ENCODE results near the gene PEX26. TPM values are rescaled to one million over a fixed set of nuclear protein-coding genes. Genes with fewer than 3 reads are reported as not detected.
"Not testable (repeated sequence)": the region's sequence is repeated elsewhere in the genome, so short reads cannot be mapped to it uniquely, and the experiment has no call there.

Gene PEX26
- total RNA-seq, 2 experiments from 2014 or later: 38.9 to 46.8 TPM

GRCh38 chr22:18045794-18046193, 32.0 kb upstream of the PEX26 start:
- H3K9me3 Mint-ChIP-seq (ENCODE audit: low read depth): no peaks in the 10 kb centered on the region
- H3K27me3 Mint-ChIP-seq: peaks cover 14% of the 10 kb centered on the region
- CTCF ChIA-PET: no interaction called here
- H3K4me3 Mint-ChIP-seq: no peak overlapping the region
- no peaks in the 10 kb centered on the region for H3K36me3 Mint-ChIP-seq
- H3K27ac Mint-ChIP-seq: no peak overlapping the region
- ATAC-seq (no peak), DNase-seq (no peak)
- H3K4me1 Mint-ChIP-seq: no peaks in the 10 kb centered on the region

- H3K9me3 Mint-ChIP-seq (ENCODE audit: low read depth): no peaks in the 10 kb centered on the region
- DNase-seq (no peak), ATAC-seq (no peak)
- CTCF ChIA-PET: no interaction called here
- H3K4me3 Mint-ChIP-seq: no peak overlapping the region
- H3K4me1 Mint-ChIP-seq: no peaks in the 10 kb centered on the region
- H3K27ac Mint-ChIP-seq: no peak overlapping the region
- no peaks in the 10 kb centered on the region for H3K36me3 Mint-ChIP-seq
- H3K27me3 Mint-ChIP-seq: peaks cover 14% of the 10 kb centered on the region
These were observed 29.7 kb upstream of the PEX26 start for GRCh38 chr22:18048041-18048440.

GRCh38 chr22:18048441-18048898, 29.3 kb upstream of the PEX26 start:
- no peaks in the 10 kb centered on the region for H3K4me1 Mint-ChIP-seq
- ATAC-seq (no peak), DNase-seq (no peak)
- H3K27ac Mint-ChIP-seq: no peak overlapping the region
- no peaks in the 10 kb centered on the region for H3K9me3 Mint-ChIP-seq (ENCODE audit: low read depth)
- H3K4me3 Mint-ChIP-seq: no peak overlapping the region
- H3K27me3 Mint-ChIP-seq: peaks cover 14% of the 10 kb centered on the region
- CTCF ChIA-PET: interaction anchor here (0.6 kb wide), 1 partner anchor 52 kb away, joined by 3 read pairs; no protein-coding TSS in a partner anchor
- no peaks in the 10 kb centered on the region for H3K36me3 Mint-ChIP-seq

- CTCF ChIA-PET: no interaction called here
- Mint-ChIP-seq H3K27me3 (peaks cover 11% of the 10 kb centered on the region), H3K9me3 (ENCODE audit: low read depth) (no peaks in the 10 kb centered on the region), H3K27ac (no peak overlapping the region), H3K4me1 (no peaks in the 10 kb centered on the region), H3K4me3 (no peak overlapping the region), H3K36me3 (no peaks in the 10 kb centered on the region)
- DNase-seq (no peak), ATAC-seq (no peak)
These were observed 27.7 kb upstream of the PEX26 start for GRCh38 chr22:18050065-18050464.

- H3K27ac Mint-ChIP-seq; H3K4me1 Mint-ChIP-seq; H3K4me3 Mint-ChIP-seq; H3K9me3 Mint-ChIP-seq (ENCODE audit: low read depth); CTCF ChIA-PET; ATAC-seq; DNase-seq; H3K36me3 Mint-ChIP-seq: not testable (repeated sequence)
- peaks cover 11% of the 10 kb centered on the region for H3K27me3 Mint-ChIP-seq
These were observed 26.7 kb upstream of the PEX26 start for GRCh38 chr22:18051113-18051512.

- DNase-seq; H3K27ac Mint-ChIP-seq; H3K9me3 Mint-ChIP-seq (ENCODE audit: low read depth); CTCF ChIA-PET; H3K36me3 Mint-ChIP-seq; ATAC-seq; H3K4me3 Mint-ChIP-seq: not testable (repeated sequence)
- peaks cover 16% of the 10 kb centered on the region for H3K27me3 Mint-ChIP-seq
- H3K4me1 Mint-ChIP-seq: peaks cover 15% of the 10 kb centered on the region
These were observed 24.4 kb upstream of the PEX26 start for GRCh38 chr22:18053216-18053946.

- DNase-seq (no peak), ATAC-seq (no peak)
- Mint-ChIP-seq H3K27ac (no peak overlapping the region), H3K4me3 (no peak overlapping the region), H3K27me3 (peaks cover 18% of the 10 kb centered on the region), H3K9me3 (ENCODE audit: low read depth) (no peaks in the 10 kb centered on the region), H3K4me1 (peaks cover 23% of the 10 kb centered on the region), H3K36me3 (no peaks in the 10 kb centered on the region)
- CTCF ChIA-PET: interaction anchor here (2.0 kb wide), 1 partner anchor 20 kb away, joined by 10 read pairs; no protein-coding TSS in a partner anchor
These were observed 22.1 kb upstream of the PEX26 start for GRCh38 chr22:18055619-18056160.

- peaks cover 18% of the 10 kb centered on the region for H3K27me3 Mint-ChIP-seq
- H3K27ac Mint-ChIP-seq: no peak overlapping the region
- no peaks in the 10 kb centered on the region for H3K9me3 Mint-ChIP-seq (ENCODE audit: low read depth)
These were observed 21.6 kb upstream of the PEX26 start for GRCh38 chr22:18056161-18056666.

GRCh38 chr22:18056807-18057474, 20.8 kb upstream of the PEX26 start:
- Mint-ChIP-seq H3K9me3 (ENCODE audit: low read depth) (no peaks in the 10 kb centered on the region), H3K4me3 (no peak overlapping the region), H3K27me3 (peaks cover 18% of the 10 kb centered on the region), H3K36me3 (no peaks in the 10 kb centered on the region), H3K27ac (no peak overlapping the region), H3K4me1 (peaks cover 23% of the 10 kb centered on the region)
- CTCF ChIA-PET: interaction anchor here (2.0 kb wide), 1 partner anchor 19 kb away, joined by 10 read pairs; no protein-coding TSS in a partner anchor
- ATAC-seq (peak; percentile 76), DNase-seq (peak; percentile 63)

More at GRCh38 chr22:18056161-18056666, 21.6 kb upstream of the PEX26 start:
- DNase-seq (no peak), ATAC-seq (no peak)
- Mint-ChIP-seq H3K4me3 (no peak overlapping the region), H3K4me1 (peaks cover 23% of the 10 kb centered on the region), H3K36me3 (no peaks in the 10 kb centered on the region)
- CTCF ChIA-PET: interaction anchor here (2.0 kb wide), 1 partner anchor 20 kb away, joined by 10 read pairs; no protein-coding TSS in a partner anchor

GRCh38 chr22:18057568-18058209, 20.1 kb upstream of the PEX26 start:
- H3K36me3 Mint-ChIP-seq: no peaks in the 10 kb centered on the region
- CTCF ChIA-PET: interaction anchor here (1.3 to 1.4 kb wide), 2 partner anchors 18 to 271 kb away, joined by 5 read pairs; no protein-coding TSS in a partner anchor
- DNase-seq (no peak), ATAC-seq (no peak)
- H3K9me3 Mint-ChIP-seq (ENCODE audit: low read depth): no peaks in the 10 kb centered on the region
- no peak overlapping the region for H3K4me3 Mint-ChIP-seq
- no peak overlapping the region for H3K27ac Mint-ChIP-seq
- peaks cover 23% of the 10 kb centered on the region for H3K4me1 Mint-ChIP-seq
- peaks cover 21% of the 10 kb centered on the region for H3K27me3 Mint-ChIP-seq

GRCh38 chr22:18058371-18059093, 19.3 kb upstream of the PEX26 start:
- DNase-seq (no peak), ATAC-seq (no peak)
- Mint-ChIP-seq H3K36me3 (no peaks in the 10 kb centered on the region), H3K4me3 (no peak overlapping the region), H3K9me3 (ENCODE audit: low read depth) (no peaks in the 10 kb centered on the region), H3K4me1 (peaks cover 23% of the 10 kb centered on the region), H3K27me3 (peaks cover 21% of the 10 kb centered on the region), H3K27ac (no peak overlapping the region)
- CTCF ChIA-PET: interaction anchor here (1.3 to 1.4 kb wide), 2 partner anchors 17 to 272 kb away, joined by 5 read pairs; no protein-coding TSS in a partner anchor

GRCh38 chr22:18059094-18059417, 18.7 kb upstream of the PEX26 start:
- Mint-ChIP-seq H3K9me3 (ENCODE audit: low read depth) (no peaks in the 10 kb centered on the region), H3K4me1 (peaks cover 23% of the 10 kb centered on the region), H3K27me3 (peaks cover 21% of the 10 kb centered on the region), H3K36me3 (no peaks in the 10 kb centered on the region), H3K27ac (no peak overlapping the region), H3K4me3 (no peak overlapping the region)
- CTCF ChIA-PET: interaction anchor here (1.3 kb wide), 1 partner anchor 273 kb away, joined by 5 read pairs; no protein-coding TSS in a partner anchor
- DNase-seq: no peak
- no peak for ATAC-seq
